ENCODE results near the gene NAV2. TPM values are rescaled to one million over a fixed set of nuclear protein-coding genes. Genes with fewer than 3 reads are reported as not detected.

The NAV2 gene
- total and polyA plus RNA-seq, 7 donors, result 1.2 to 62.6 (median 22.1) TPM

- peaks cover 0 to 40% (median 33%) of the 10 kb centered on the region in 4 donors for H3K4me1 ChIP-seq
- H3K27ac ChIP-seq, result no peak overlapping the region
- H3K4me3 ChIP-seq, result no peak overlapping the region
- WGBS, 2 donors, result 92 to 94% methylated on average over 3 of the region's 3 CpGs
- TF ChIP-seq CTCF (IDR thresholded peaks at IDR 0.05), result no peak
- TF ChIP-seq POLR2A (IDR thresholded peaks at IDR 0.05), result no peak
- TF ChIP-seq EP300 (IDR thresholded peaks at IDR 0.05), result no peak
- no peak for TF ChIP-seq POLR2AphosphoS5 (IDR thresholded peaks at IDR 0.05)
- H3K9me3 ChIP-seq, result no peaks in the 10 kb centered on the region
- intact Hi-C loops (cut with DNase I), result loop anchor here (5.0 kb wide), 1 partner anchor 38 kb away; no protein-coding TSS in a partner anchor
- H3K36me3 ChIP-seq, result no peaks in the 10 kb centered on the region
- no peaks in the 10 kb centered on the region for H3K27me3 ChIP-seq
- DNase-seq, result no peak
These were observed 61.7 kb downstream of the NAV2 start for GRCh38 chr11:19774329-19774728.

- Histone ChIP-seq H3K27ac (no peak overlapping the region), H3K27me3 (no peaks in the 10 kb centered on the region), H3K4me1 (peaks cover 0 to 37% (median 32%) of the 10 kb centered on the region in 4 donors), H3K4me3 (no peak overlapping the region), H3K9me3 (no peaks in the 10 kb centered on the region), H3K36me3 (no peaks in the 10 kb centered on the region)
- DNase-seq, result no peak
- 84 to 89% methylated on average over 3 of the region's 3 CpGs for WGBS, 2 donors
- TF ChIP-seq CTCF (IDR thresholded peaks at IDR 0.05) (no peak), EP300 (IDR thresholded peaks at IDR 0.05) (no peak), POLR2A (IDR thresholded peaks at IDR 0.05) (no peak), POLR2AphosphoS5 (IDR thresholded peaks at IDR 0.05) (no peak)
- intact Hi-C loops (cut with DNase I), result loop anchor here (5.0 kb wide), 1 partner anchor 37 kb away; no protein-coding TSS in a partner anchor
These were observed 62.4 kb downstream of the NAV2 start for GRCh38 chr11:19774817-19775580.

GRCh38 chr11:19775622-19776021 is 63.0 kb downstream of the NAV2 start:
- Histone ChIP-seq H3K4me3 (no peak overlapping the region), H3K27ac (no peak overlapping the region), H3K9me3 (no peaks in the 10 kb centered on the region), H3K4me1 (peaks cover 0 to 35% (median 29%) of the 10 kb centered on the region in 4 donors), H3K36me3 (no peaks in the 10 kb centered on the region), H3K27me3 (no peaks in the 10 kb centered on the region)
- WGBS, 2 donors, result 84 to 96% methylated on average over 4 of the region's 4 CpGs
- no peak for TF ChIP-seq EP300 (IDR thresholded peaks at IDR 0.05)
- no peak for TF ChIP-seq POLR2AphosphoS5 (IDR thresholded peaks at IDR 0.05)
- TF ChIP-seq POLR2A (IDR thresholded peaks at IDR 0.05), result no peak
- TF ChIP-seq CTCF (IDR thresholded peaks at IDR 0.05), result no peak
- intact Hi-C loops (cut with DNase I), result no loop called here
- DNase-seq, result no peak

- Histone ChIP-seq H3K4me3 (peak overlapping the region; percentile 24 to 55 (median 48)), H3K36me3 (no peaks in the 10 kb centered on the region), H3K27ac (peak overlapping the region in 3 of 4 donors; percentile 56 to 71 (median 68)), H3K27me3 (no peaks in the 10 kb centered on the region), H3K4me1 (peaks cover 0 to 35% (median 29%) of the 10 kb centered on the region in 4 donors), H3K9me3 (no peaks in the 10 kb centered on the region)
- TF ChIP-seq POLR2AphosphoS5 (IDR thresholded peaks at IDR 0.05), result no peak
- TF ChIP-seq POLR2A (IDR thresholded peaks at IDR 0.05), result no peak
- TF ChIP-seq EP300 (IDR thresholded peaks at IDR 0.05), result no peak
- TF ChIP-seq CTCF (IDR thresholded peaks at IDR 0.05), result no peak
- WGBS, 2 donors, result 1% methylated on average over 48 of the region's 48 CpGs
- intact Hi-C loops (cut with DNase I), result no loop called here
- no peak for DNase-seq
These were observed 64.4 kb downstream of the NAV2 start for GRCh38 chr11:19777039-19777376.
